ENCODE results near the gene IFTAP. TPM values are rescaled to one million over a fixed set of nuclear protein-coding genes. Genes with fewer than 3 reads are reported as not detected.
"Not testable (repeated sequence)": the region's sequence is repeated elsewhere in the genome, so short reads cannot be mapped to it uniquely, and the experiment has no call there.

IFTAP gene
- total RNA-seq, 1 donor from 2014 or later = 12.3 TPM

GRCh38 chr11:36628765-36629244 lies 34.5 kb downstream of the IFTAP start:
- no peak overlapping the region for H3K4me3 ChIP-seq
- H3K27ac ChIP-seq = no peak overlapping the region
- TF ChIP-seq, protein P1, sequence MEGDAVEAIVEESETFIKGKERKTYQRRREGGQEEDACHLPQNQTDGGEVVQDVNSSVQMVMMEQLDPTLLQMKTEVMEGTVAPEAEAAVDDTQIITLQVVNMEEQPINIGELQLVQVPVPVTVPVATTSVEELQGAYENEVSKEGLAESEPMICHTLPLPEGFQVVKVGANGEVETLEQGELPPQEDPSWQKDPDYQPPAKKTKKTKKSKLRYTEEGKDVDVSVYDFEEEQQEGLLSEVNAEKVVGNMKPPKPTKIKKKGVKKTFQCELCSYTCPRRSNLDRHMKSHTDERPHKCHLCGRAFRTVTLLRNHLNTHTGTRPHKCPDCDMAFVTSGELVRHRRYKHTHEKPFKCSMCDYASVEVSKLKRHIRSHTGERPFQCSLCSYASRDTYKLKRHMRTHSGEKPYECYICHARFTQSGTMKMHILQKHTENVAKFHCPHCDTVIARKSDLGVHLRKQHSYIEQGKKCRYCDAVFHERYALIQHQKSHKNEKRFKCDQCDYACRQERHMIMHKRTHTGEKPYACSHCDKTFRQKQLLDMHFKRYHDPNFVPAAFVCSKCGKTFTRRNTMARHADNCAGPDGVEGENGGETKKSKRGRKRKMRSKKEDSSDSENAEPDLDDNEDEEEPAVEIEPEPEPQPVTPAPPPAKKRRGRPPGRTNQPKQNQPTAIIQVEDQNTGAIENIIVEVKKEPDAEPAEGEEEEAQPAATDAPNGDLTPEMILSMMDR (IDR thresholded peaks at IDR 0.05) = no peak
- intact Hi-C loops (cut with DNase I) = no loop called here
- DNase-seq (no peak), ATAC-seq (no peak)
- no peaks in the 10 kb centered on the region for H3K4me1 ChIP-seq
- H3K27me3 ChIP-seq = no peaks in the 10 kb centered on the region
- H3K36me3 ChIP-seq = no peaks in the 10 kb centered on the region
- H3K9me3 ChIP-seq = no peaks in the 10 kb centered on the region

DNA sequence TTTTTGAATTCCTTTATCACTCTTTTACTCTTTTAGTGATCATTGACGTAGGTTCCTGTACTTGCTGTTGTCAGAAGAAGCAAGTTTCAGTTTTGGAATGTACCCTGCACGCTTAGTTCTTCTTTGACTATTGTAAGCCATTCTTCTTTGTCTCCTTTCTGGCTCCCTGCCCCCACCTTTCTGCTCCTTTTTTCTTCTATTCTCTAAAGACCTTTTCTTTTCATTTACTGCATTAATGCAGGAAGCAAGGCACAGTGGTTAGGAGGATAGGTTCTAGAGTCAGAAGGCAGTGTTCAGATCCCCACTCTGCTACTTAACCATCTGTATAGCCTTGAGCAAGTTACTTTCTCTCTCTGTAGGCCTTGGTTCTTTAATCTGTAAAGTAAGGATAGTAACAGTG lies 37.5 kb downstream of the IFTAP start:
- Histone ChIP-seq H3K36me3 (no peaks in the 10 kb centered on the region), H3K27me3 (no peaks in the 10 kb centered on the region), H3K4me3 (no peak overlapping the region), H3K4me1 (no peaks in the 10 kb centered on the region), H3K9me3 (no peaks in the 10 kb centered on the region), H3K27ac (no peak overlapping the region)
- no peak for DNase-seq
- TF ChIP-seq, protein P1 (IDR thresholded peaks at IDR 0.05) = no peak
- intact Hi-C loops (cut with DNase I) = no loop called here
- no peak for ATAC-seq

GRCh38 chr11:36635066-36635862 lies 41.0 kb downstream of the IFTAP start:
- intact Hi-C loops (cut with DNase I) = no loop called here
- TF ChIP-seq, protein P1 (IDR thresholded peaks at IDR 0.05) = no peak
- no peaks in the 10 kb centered on the region for H3K27me3 ChIP-seq
- no peaks in the 10 kb centered on the region for H3K36me3 ChIP-seq
- no peaks in the 10 kb centered on the region for H3K4me1 ChIP-seq
- no peaks in the 10 kb centered on the region for H3K9me3 ChIP-seq
- no peak overlapping the region for H3K4me3 ChIP-seq
- ATAC-seq (no peak), DNase-seq (no peak)
- no peak overlapping the region for H3K27ac ChIP-seq

DNA sequence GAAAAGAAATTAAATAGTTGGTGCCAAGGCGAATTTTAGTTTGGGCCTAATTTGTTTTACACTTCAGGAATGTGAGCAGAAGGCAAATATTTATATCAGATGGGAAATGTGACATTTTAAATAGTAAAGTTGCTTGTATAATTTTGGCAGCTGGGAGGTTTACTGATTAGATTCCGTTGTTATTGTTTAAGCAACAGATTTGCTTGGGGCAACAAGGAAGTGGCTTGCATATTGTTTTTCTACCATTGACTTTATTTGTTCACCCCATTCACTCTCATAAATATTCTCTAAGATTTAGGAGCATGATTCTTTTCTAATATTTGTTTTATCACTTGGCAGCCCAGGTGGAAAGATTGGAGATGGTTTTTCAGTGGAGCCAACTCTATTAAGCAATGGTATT lies 44.3 kb downstream of the IFTAP start:
- no peaks in the 10 kb centered on the region for H3K36me3 ChIP-seq
- ATAC-seq (no peak), DNase-seq (no peak)
- TF ChIP-seq, protein P1 (IDR thresholded peaks at IDR 0.05) = no peak
- no peaks in the 10 kb centered on the region for H3K4me1 ChIP-seq
- H3K9me3 ChIP-seq = no peaks in the 10 kb centered on the region
- intact Hi-C loops (cut with DNase I) = no loop called here
- no peak overlapping the region for H3K27ac ChIP-seq
- H3K27me3 ChIP-seq = no peaks in the 10 kb centered on the region
- no peak overlapping the region for H3K4me3 ChIP-seq

DNA sequence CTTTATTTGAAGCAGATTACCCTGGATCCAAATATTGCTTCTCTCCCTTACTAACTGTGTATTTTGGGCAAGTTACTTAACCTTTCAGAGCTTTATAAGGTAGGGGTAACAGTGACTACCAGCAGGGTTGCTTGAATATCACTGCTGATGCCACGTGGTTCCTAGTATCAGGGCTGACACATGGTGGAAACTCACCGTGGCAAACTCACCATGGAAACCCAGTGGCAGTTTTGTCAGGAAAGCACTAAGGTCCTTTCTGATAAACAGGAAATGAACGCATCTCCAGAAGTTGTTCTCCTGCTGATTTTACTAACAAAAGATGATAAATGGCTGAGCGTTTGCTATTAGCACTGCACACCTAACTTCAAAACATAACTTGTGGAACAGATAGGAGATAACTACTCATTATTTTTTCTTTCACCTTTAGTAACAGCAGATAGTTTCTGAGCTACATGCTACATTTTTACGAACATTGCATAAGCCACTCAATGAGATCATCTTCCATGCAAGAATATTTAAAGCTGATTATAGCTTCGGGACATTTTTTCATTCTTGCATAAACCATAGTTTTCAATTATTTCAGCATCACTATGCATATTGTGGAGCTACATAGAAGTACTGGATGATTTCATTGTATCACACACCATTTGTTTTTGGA lies 63.4 kb downstream of the IFTAP start:
- Histone ChIP-seq H3K27me3 (no peaks in the 10 kb centered on the region), H3K36me3 (no peaks in the 10 kb centered on the region), H3K4me1 (no peaks in the 10 kb centered on the region), H3K9me3 (no peaks in the 10 kb centered on the region), H3K27ac (no peak overlapping the region), H3K4me3 (no peak overlapping the region)
- DNase-seq = no peak
- no peak for ATAC-seq
- TF ChIP-seq, protein P1 (IDR thresholded peaks at IDR 0.05) = no peak
- intact Hi-C loops (cut with DNase I) = no loop called here

DNA sequence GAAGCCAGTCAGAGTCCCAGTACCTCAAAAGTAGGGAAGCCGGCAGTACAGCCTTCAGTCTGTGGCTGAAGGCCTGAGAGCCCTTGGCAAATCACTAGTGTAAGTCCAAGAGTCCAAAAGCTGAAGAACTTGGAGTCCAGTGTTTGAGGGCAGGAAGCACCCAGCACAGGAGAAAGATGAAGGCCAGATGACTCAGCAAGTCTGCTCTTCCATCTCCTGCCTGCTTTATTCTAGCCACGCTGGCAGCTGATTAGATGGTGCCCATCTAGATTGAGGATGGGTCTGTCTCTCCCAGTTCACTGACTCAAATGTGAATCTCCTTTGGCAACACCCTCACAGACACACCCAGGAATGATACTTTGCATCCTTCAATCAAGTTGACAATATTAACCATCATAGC lies 67.1 kb downstream of the IFTAP start:
- ATAC-seq; H3K36me3 ChIP-seq; DNase-seq; H3K4me1 ChIP-seq; H3K27me3 ChIP-seq; H3K9me3 ChIP-seq; intact Hi-C loops (cut with DNase I); H3K4me3 ChIP-seq; H3K27ac ChIP-seq: not testable (repeated sequence)
